ENCODE measurements around the gene HOXC10.

The HOXC10 gene

DNA sequence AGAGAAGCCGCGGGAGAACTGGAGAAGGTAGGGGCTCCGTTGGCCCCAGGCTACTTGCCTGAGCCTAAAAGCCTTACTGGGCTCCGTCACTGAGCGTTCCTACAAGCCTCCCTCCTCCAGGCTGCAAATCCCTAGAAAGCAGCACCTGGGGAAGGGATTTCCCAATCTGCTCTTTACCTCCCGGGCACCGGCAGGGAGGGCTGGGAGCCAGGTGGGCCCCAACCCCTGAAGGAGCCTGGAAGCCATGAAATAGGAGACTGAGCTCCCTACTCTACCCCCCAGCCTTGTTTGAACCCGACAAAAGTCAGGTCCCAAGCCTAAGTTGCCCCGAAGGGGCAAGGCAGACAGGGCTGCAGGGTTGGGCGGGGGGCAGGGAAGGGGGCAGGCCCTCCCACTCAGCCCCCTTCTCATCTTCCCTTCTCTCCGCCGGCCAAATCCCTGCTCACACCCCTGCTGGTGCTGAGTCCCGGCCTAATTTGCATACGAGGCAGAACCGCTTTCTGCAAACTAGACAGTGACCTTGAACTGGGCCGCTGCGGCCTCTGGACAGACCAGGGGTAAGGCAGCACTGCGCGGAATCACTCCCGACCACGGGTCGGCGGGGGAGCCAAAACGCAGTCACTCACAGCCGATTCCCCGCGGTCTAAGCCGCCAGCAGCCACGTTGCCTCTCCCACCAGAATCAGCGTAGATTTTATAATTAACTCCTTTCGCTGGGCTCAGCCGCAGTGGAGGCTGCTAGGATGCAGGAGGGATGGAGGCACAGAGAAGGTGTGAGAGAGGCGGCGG is 34.0 kb upstream of the HOXC10 start:
- DNase-seq: no peak

- DNase-seq: no peak
These were observed 33.2 kb upstream of the HOXC10 start for GRCh38 chr12:53951577-53952334.

- no peak for DNase-seq
These were observed 32.6 kb upstream of the HOXC10 start for GRCh38 chr12:53952335-53952694.

DNA sequence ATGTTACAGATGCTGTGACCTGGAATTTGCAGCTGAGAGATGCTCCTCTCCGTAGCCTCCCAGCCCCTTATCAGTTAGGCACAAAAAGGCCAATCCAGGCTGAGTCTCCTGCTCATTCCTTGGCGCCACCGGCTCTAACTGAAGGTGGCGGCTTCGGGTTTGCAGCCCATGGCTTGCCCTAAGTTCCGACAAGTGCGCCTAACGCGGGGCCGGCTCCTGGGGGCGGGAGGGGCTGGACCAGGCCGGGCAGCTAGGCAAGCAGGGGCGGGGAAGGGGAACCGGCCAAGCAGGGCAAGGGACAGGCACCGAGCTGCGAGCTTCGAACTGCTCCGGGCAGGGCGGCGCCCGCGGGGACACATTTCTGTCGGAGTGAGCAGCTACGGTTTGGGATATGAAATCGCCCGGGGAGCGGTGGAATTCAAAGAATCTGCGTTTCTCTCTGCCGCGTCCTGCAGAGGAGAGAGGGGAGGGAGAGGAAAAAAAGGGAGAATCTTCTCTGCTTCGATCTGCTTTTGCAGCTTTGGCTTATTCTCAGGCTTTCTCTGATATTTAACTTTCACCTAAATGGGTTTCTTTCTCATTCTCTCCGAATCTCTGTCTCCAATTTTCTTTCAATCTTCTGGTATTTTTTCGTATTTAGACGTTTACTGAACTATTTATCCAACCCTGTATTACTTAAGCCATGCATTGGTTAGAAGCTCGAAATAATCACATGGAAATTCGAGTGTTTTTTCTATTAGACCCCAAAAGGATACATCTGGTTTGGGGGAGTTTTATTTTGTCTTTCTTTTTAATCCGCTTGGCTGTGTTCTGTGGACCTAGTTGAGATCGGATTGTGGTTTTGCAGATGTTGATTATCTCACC is 31.8 kb upstream of the HOXC10 start:
- DNase-seq: no peak

GRCh38 chr12:53953831-53954693 is 30.9 kb upstream of the HOXC10 start:
- DNase-seq: no peak

GRCh38 chr12:53954694-53955035 is 30.3 kb upstream of the HOXC10 start, which contains the start of gene HOXC12:
TSS of gene HOXC12 (plus strand) at chr12:53954903. CDS start at chr12:53954930, 27 bp downstream.
- DNase-seq: no peak

DNA sequence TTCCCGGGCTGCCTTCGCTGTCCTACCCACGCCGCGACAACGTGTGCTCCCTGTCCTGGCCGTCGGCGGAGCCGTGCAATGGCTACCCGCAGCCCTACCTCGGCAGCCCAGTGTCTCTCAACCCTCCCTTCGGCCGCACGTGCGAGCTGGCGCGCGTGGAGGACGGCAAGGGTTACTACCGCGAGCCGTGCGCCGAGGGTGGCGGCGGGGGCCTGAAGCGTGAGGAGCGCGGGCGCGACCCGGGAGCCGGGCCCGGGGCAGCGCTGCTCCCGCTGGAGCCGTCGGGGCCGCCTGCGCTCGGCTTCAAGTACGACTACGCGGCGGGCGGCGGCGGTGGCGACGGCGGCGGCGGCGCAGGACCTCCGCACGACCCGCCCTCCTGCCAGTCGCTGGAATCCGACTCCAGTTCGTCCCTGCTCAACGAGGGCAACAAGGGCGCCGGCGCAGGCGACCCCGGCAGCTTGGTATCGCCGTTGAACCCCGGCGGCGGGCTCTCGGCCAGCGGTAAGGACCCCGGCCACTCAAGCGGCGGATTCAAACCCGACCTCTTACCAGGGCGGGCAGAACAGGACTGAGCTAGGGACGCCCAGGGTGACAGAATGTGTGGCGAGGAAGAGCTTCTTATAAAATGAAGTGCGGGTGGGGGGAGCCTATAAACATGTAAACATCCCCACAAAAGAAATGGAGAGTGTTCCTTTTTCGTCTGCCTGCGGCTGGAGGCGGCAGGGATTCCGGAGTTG is 29.7 kb upstream of the HOXC10 start:
- no peak for DNase-seq

DNA sequence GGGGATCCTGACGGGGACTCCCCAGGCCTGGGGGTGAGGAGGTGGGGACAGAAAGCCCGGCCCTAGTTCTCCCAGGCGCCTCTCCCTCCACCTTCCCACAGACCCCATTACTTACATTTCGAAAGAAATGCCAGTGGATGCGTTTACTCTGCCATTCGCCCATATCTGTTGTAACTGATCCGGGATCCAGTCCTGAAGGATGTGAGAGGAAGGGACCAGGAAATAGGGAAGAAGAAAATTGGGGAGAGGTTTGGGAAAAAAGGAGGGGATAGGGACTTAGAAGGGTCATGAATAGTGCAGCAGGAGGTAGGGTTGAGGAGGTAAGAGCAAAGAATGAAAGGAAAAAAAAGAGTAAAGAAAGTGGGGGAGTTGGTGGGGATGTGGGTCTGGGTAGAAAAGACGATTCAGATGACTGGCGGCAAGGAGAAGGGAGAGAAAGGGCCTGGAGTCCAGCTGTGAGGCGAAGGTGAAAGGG is 29.1 kb upstream of the HOXC10 start:
- DNase-seq: no peak

DNA sequence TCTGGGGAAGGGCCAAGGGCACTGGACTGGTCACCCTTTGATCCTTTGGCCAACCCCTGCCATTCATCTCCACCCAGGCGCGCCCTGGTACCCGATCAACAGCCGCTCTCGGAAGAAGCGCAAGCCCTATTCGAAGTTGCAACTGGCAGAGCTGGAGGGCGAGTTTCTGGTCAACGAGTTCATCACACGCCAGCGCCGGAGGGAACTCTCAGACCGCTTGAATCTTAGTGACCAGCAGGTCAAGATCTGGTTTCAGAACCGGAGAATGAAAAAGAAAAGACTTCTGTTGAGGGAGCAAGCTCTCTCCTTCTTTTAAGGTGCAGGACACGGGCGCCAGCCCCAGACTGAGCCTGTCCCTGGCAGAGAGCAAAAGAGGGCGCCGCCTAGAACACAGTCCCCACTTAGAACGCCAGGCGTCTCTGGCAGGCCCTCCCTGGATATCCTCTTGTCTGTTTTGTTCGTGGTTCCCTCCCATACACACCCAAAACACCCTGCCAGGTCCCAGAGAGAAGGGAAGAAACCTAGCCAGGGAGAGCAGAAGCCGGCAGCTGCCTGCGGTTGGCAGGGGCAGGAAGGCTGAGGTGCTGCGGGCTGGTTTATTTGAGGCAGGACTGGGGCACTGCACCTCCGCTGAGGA is 28.6 kb upstream of the HOXC10 start:
- DNase-seq: no peak

GRCh38 chr12:53956914-53957536 is 27.9 kb upstream of the HOXC10 start:
- no peak for DNase-seq

GRCh38 chr12:53958128-53958527 is 26.8 kb upstream of the HOXC10 start:
- no peak for DNase-seq

DNA sequence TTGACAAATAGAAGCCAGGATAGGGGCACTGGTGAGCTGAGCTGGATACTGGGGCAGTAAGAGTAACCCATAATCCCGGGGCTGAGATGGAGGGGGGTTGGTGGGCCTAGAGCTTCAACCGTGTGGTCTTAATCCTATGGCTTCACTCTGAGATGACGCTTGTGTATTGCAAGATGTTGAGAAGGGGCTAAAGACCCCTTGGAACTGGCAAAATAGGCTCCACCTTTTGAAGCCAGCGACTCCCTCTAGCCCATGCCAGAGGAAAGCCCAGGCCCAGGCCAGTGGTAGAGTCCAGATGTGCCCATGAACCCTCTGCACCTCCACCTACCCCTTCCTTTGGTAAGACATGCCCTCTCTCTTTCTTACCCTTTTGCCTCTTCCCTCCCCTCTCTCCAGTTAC is 25.6 kb upstream of the HOXC10 start:
- no peak for DNase-seq

DNA sequence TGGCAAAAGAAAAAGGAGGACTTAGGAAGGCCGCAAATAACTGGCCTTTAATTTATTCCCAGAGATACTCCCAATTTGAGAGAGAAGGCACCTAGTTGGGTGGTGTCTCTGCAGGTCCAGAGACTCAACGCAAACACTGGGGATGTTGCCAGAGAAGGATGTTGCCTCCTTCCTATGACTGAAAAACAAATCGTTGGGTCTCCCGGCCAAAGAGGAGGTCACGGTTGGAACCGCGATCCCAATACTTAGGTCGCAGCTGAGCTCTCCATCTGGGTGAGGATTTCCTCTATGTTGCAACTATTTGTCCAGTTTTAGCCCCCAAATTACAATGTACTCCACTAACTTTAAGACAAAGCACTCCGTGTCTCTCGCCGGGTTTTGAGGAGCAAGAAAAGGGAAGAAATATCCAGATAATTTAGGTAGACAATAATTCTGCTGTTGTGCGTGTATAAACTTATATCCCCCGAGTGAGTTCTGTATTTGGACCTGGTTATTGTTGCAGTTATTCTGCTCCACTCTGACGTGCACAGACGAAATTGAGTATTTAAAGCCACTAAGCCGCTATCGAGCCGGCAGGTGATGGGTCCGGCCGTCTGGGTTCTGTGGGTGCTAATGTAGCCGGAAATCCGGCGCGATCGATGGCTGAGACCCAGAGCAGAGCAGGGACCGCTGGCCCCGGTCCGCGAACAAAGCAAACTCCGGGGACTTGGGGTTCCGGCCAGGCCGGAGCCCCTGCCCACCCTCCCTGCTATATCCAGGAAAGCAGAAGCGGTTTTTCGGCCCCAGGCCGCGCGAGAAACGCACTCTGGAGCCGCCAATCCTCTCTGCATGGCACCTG is 24.5 kb upstream of the HOXC10 start:
- DNase-seq: no peak

GRCh38 chr12:53961025-53961761 is 23.8 kb upstream of the HOXC10 start:
- no peak for DNase-seq

- no peak for DNase-seq
These were observed 21.9 kb upstream of the HOXC10 start for GRCh38 chr12:53963005-53963404.

DNA sequence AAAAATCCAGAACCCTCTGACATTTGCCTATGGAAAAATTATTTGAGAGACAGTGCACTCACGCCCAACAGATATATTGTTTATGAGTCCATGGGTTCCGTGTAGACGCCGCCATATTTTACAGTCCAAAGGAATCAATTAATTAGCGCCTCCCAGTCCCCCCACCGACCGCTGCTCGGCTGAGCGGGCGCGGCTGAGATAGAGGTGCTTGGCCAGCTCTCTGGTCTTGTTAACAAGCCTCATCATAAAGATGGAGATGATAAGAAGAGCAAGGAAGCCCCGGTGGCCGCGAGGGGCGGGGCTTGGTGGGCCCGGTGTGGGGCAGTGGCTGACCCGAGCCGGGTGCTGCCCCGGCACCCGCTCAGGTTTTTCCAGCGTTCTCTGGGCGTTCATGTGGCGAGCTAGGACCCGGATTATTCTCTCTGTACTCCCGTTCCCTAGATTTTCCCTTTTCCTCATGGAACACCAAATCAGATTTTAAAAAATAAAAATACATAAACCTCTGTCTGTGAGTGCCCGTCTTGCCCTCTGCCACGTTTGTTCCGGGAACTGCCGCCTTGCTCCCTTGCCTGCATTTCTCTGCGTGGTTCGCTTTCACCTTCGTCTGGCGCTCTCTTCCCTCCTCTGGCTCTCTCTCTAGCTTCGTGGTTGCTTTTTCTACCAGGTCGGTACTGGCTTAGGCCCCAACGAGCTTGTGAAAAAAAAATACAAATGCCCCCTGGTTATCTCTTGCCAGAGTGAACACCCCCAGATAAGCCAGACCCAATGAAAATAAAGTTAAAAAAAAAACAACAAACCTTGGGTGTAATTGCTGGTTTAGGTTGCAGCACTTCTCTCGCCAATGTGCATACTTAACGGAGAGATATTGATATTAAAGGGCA is 21.3 kb upstream of the HOXC10 start:
- no peak for DNase-seq

DNA sequence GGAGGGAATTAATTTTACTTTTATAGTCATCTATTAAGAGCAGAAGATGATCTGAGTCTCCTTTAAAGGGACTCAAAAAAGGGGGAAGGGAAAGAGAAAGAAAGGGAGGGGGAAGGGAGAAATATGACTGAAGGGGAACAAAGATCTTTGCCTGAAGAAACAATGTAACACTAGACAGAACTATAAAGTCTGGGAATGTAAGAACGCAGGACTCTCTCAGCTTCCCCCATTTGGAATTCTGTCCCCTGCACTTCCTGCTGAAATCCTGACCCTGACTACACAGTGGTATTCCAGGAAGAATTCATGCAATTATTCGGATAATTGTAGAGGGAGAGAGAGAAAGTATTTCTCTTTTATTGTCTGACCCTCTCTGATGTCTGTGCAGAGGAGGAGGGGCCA is 20.6 kb upstream of the HOXC10 start:
- no peak for DNase-seq
